ENCODE results near the gene TSPEAR.

TSPEAR gene

GRCh38 chr21:44478124-44478800, 233.1 kb downstream of the TSPEAR start:
- no peak for DNase-seq

GRCh38 chr21:44477712-44478111, 233.7 kb downstream of the TSPEAR start:
- DNase-seq, result no peak

DNA sequence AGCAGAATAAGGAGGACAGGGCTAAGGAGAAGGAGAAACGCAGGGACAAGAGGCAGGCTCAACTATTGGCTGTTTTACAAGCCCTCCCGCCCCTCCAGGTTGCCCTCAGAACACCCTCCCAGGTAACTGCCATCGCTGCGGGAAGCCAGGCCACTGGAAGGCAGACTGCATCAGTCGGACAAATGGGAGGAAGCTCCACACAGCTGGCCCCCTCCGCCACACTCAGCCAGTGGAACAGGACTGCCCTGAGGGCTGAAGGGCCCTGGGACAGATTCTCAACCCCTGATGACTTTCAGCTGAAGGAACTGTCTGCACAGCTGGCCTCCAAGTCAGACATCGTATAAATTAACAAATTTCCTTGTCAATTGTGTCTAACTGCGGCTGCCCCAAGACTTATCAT, 234.2 kb downstream of the TSPEAR start:
- DNase-seq, result no peak

- no peak for DNase-seq
Observed at GRCh38 chr21:44475266-44475845, 236.0 kb downstream of the TSPEAR start.

DNA sequence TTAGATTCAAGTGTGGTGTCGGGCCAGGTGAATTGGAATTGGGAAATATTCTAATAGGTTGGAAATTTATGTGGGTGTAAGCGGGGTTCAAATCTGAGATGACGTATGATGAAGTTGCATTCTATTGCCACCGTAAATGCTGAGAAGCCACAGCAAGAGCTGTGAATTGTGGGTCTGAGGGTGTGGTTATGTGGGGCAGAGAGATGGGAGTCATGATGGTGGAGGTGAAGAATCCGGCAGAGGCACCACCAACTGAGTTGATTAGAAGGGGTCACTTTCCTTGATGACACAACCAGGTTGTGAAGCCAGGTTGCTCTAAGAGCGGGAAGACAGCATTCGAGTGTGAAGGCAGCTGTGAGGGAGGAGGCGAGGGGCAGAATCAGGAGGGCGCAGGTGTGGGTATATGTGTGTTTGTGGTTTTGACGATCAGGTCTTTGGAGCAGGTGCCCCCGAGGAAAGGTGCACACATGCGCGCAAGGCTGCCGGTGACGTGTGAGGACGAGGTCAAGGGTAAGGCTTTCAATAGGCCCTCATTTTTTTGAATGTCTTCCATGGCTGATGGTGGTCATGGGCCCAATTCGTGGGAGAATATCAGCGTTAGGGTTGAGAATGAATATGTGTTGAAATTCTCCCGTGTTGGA, 237.3 kb downstream of the TSPEAR start:
- no peak for DNase-seq

DNA sequence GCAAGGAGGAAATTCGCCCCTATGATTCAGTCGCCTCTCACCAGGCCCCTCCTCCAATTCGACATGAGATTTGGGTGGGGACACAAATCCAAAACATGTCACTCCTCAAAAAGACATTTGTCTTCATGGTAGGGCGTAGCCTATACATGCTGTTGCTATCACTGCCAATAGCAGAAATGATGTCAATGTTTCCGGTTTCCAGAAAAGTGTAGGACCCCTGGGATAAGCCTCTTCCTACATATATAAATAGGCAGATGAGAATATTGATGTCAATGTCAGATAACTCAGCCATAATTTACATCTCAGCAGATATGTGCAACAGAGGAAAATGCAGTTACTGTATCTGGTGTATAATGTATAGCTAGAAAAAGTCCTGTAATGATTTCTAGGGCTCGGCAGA, 239.4 kb downstream of the TSPEAR start:
- no peak for DNase-seq

- no peak for DNase-seq
Observed at GRCh38 chr21:44471341-44471740, 240.0 kb downstream of the TSPEAR start.

GRCh38 chr21:44467859-44468195, 243.5 kb downstream of the TSPEAR start:
- DNase-seq, result no peak

- DNase-seq, result no peak
Observed at GRCh38 chr21:44466996-44467858, 244.1 kb downstream of the TSPEAR start.

- DNase-seq, result no peak
Observed at GRCh38 chr21:44466351-44466954, 244.9 kb downstream of the TSPEAR start.

DNA sequence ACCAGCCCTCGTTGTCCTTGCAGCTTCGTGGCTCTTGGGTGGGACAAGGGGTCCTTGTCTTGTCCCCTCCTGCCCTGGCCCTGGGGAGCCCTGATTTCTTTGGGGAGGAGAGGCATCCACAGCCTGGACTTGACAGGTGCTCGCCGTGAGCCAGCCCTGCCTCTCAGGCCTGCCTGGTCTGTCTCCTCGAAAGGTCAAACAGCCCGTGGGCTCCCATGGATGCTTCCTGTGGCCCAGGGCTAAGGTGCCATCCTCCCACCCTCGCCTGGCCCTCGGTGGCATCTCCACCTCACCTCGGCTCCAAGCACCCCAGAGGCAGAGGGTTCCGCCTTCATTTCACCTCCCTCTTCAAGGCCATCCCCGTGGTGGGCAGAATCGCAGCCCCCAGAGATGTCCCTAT, 247.0 kb downstream of the TSPEAR start:
- no peak for DNase-seq

- no peak for DNase-seq
Observed at GRCh38 chr21:44463724-44464123, 247.6 kb downstream of the TSPEAR start.

- no peak for DNase-seq
Observed at GRCh38 chr21:44462834-44463200, 248.6 kb downstream of the TSPEAR start.

GRCh38 chr21:44462086-44462833, 249.1 kb downstream of the TSPEAR start:
- no peak for DNase-seq

- no peak for DNase-seq
Observed at GRCh38 chr21:44461464-44462001, 249.8 kb downstream of the TSPEAR start.

- DNase-seq, result no peak
Observed at GRCh38 chr21:44461005-44461404, 250.4 kb downstream of the TSPEAR start.

DNA sequence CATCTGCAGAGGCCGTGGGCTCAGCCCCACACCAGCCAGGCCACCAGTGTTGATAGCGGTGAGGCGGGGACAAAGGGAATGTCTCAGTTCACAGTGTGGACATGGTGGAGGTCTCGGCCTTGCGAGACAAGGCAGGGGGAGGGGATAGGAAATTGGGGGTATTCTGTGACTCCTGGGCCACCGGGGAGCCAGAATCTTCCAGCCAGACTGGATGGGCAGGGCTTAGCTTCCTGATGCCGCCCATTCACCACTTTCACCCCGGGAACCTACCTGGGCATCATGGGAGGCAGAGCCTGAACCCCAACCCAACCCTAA, 251.0 kb downstream of the TSPEAR start:
- DNase-seq, result no peak

GRCh38 chr21:44459712-44460440, 251.5 kb downstream of the TSPEAR start:
- no peak for DNase-seq

GRCh38 chr21:44458971-44459711, 252.2 kb downstream of the TSPEAR start:
- DNase-seq, result no peak

DNA sequence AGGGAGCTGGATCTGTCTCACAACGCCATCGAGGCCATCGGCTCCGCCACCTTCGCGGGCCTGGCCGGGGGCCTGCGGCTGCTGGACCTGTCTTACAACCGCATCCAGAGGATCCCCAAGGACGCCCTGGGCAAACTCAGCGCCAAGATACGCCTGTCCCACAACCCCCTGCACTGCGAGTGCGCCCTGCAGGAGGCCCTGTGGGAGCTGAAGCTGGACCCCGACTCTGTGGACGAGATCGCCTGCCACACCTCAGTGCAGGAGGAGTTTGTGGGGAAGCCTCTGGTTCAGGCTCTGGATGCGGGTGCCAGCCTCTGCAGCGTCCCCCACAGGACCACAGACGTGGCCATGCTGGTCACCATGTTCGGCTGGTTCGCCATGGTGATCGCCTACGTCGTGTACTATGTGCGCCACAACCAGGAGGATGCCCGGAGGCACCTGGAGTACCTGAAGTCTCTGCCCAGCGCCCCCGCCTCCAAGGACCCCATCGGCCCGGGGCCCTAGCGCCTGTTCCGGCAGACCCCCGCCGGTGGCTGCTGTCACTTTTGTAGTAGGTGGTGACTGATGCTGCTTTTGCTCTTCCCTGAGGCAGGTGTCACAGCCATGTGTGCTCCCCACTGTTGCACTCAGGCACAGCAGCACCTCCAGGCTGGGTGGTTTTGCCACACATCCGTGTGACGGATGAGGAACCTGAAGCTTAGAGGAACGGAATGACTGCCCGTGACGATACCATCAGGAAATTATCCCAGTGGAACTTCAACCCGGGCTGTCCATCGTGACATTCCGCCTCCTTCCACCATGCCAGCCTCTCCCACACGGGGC, 254.2 kb downstream of the TSPEAR start:
- DNase-seq, result no peak
